CD4-positive, CD25-positive, alpha-beta regulatory T cell (primary cell): Measurements from ENCODE around the gene MED17. TPM values are rescaled to one million over a fixed set of nuclear protein-coding genes. Genes with fewer than 3 reads are reported as not detected.
A peak's percentile ranks its signal among the peaks of the same experiment; 100 is the strongest.
"Not testable (repeated sequence)": the region's sequence is repeated elsewhere in the genome, so short reads cannot be mapped to it uniquely, and the experiment has no call there.

ENCODE experiments used
- ATAC-seq, 2 donors: fragments of 150-1000 bp; cut with Tn5 transposase; one replicate each; pipeline ENCODE4 v1.10.0; 2021; ENCODE audit warnings: low read depth in 2 of 2, moderate number of reproducible peaks in 2 of 2, moderate library complexity in 1 of 2
- DNase-seq, 3 donors: peaks; one replicate each; pipeline versions ENCODE4 v3.0.0 to v3.0.0-alpha.2; 2012 to 2022; ENCODE audit warnings: mixed read lengths in 1 of 3
- H3K27ac ChIP-seq: one replicate; pipeline ENCODE4 v1.7.0; 2013; ENCODE audit warnings: mild to moderate bottlenecking, low read length; ENCODE audit not compliant: insufficient read depth, poor library complexity, severe bottlenecking
- H3K27me3 ChIP-seq: one replicate; pipeline ENCODE4 v1.7.0; 2013; ENCODE audit warnings: low read length; ENCODE audit not compliant: control insufficient read depth, insufficient read depth
- H3K36me3 ChIP-seq: one replicate; pipeline ENCODE4 v1.7.0; 2013; ENCODE audit warnings: mild to moderate bottlenecking, low read length, moderate library complexity; ENCODE audit not compliant: control insufficient read depth, insufficient read depth
- H3K4me1 ChIP-seq: 2 replicates; pipeline ENCODE4 v1.7.0; 2013; ENCODE audit warnings: mild to moderate bottlenecking, low read length; ENCODE audit not compliant: insufficient read depth, control insufficient read depth, poor library complexity, severe bottlenecking
- H3K4me3 ChIP-seq: one replicate; pipeline ENCODE4 v1.7.0; 2013; ENCODE audit warnings: low read depth, mild to moderate bottlenecking, low read length, moderate library complexity
- H3K9me3 ChIP-seq, 2 experiments: 1 replicate in 1 of 2; 2 replicates in 1 of 2; pipeline ENCODE4 v1.7.0; 2013; ENCODE audit warnings: low read length in 2 of 2, mild to moderate bottlenecking in 1 of 2, moderate library complexity in 1 of 2; ENCODE audit not compliant: control insufficient read depth in 2 of 2
- H3K27ac Mint-ChIP-seq, 3 donors: one replicate each; pipeline ENCODE4 v1.8.0; 2020 to 2022; ENCODE audit warnings: mild to moderate bottlenecking in 3 of 3, mixed read lengths in 3 of 3, moderate library complexity in 2 of 3
- H3K27me3 Mint-ChIP-seq: one replicate; pipeline ENCODE4 v1.8.0; 2022; ENCODE audit warnings: mild to moderate bottlenecking, mixed read lengths
- H3K36me3 Mint-ChIP-seq: one replicate; pipeline ENCODE4 v1.8.0; 2020; ENCODE audit warnings: mixed read lengths
- H3K4me1 Mint-ChIP-seq, 4 donors: one replicate each; pipeline ENCODE4 v1.8.0; 2020 to 2022; ENCODE audit warnings: mixed read lengths in 4 of 4, mild to moderate bottlenecking in 1 of 4
- H3K4me3 Mint-ChIP-seq, 4 donors: one replicate each; pipeline ENCODE4 v1.8.0; 2020 to 2022; ENCODE audit warnings: mild to moderate bottlenecking in 4 of 4, mixed read lengths in 4 of 4, moderate library complexity in 3 of 4
- H3K9me3 Mint-ChIP-seq, 7 donors: one replicate each; pipeline ENCODE4 v1.8.0; 2020 to 2022; ENCODE audit warnings: mixed read lengths in 7 of 7, mild to moderate bottlenecking in 3 of 7, moderate library complexity in 2 of 7
- polyA plus RNA-seq, 4 donors: library from polyadenylated mRNA; unstranded; fragments of 300-500 nt; fragmentation: Illumina TruSeq; gene quantifications; one replicate each; pipeline ENCODE4 v1.2.3, GENCODE V29; 2021
- total RNA-seq: library from RNA; stranded (reverse); gene quantifications from one replicate; pipeline ENCODE4 v1.2.3, GENCODE V29; 2022

The MED17 gene
- total and polyA plus RNA-seq, 5 donors from 2014 or later: 17.7 to 63.8 (median 22.6) TPM

- no peak for ATAC-seq
- no peaks in the 10 kb centered on the region for H3K27me3 ChIP-seq
- Mint-ChIP-seq H3K27me3 (no peaks in the 10 kb centered on the region), H3K4me3 (peak overlapping the region; percentile 99 to 100 (median 100)), H3K27ac (peak overlapping the region; percentile 14 to 100 (median 98)), H3K36me3 (peaks cover 61% of the 10 kb centered on the region), H3K9me3 (no peaks in the 10 kb centered on the region), H3K4me1 (peaks cover 56 to 88% (median 68%) of the 10 kb centered on the region in 4 donors)
- peak in 2 of 3 donors; percentile 24 to 40 for DNase-seq
- H3K9me3 ChIP-seq: no peaks in the 10 kb centered on the region
- H3K4me3 ChIP-seq: peak overlapping the region; percentile 92
- peak overlapping the region; percentile 93 for H3K27ac ChIP-seq
- H3K36me3 ChIP-seq: peaks cover 37% of the 10 kb centered on the region
- peaks cover 62% of the 10 kb centered on the region for H3K4me1 ChIP-seq
Measured at GRCh38 chr11:93740031-93740729, 43.9 kb upstream of the MED17 start.

DNA sequence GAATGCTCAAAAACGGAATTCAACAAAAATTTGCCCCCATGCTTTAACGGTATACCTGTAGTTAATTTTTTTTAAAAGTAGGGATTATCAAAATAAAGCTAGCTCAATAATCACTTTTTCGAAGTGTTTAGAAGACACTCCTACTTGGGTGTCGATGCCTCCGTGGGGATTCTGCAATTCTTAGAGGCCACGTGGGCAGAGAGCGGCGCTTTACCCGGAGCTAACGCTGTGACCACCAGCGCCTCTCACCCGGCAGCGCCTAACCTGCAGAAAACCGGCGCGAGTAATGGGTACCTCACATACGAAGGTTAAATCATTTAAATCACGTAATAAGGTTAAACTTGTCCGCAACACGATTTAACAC, 43.4 kb upstream of the MED17 start:
- H3K4me3 ChIP-seq: peak overlapping the region; percentile 92
- ATAC-seq: peak; percentile 28 to 34
- peaks cover 58% of the 10 kb centered on the region for H3K4me1 ChIP-seq
- Mint-ChIP-seq H3K27ac (peak overlapping the region; percentile 98 to 100 (median 99)), H3K9me3 (no peaks in the 10 kb centered on the region), H3K36me3 (peaks cover 59% of the 10 kb centered on the region), H3K4me3 (peak overlapping the region; percentile 99 to 100 (median 100)), H3K4me1 (peaks cover 53 to 87% (median 65%) of the 10 kb centered on the region in 4 donors), H3K27me3 (no peaks in the 10 kb centered on the region)
- DNase-seq: peak in 2 of 3 donors; percentile 47 to 80
- H3K36me3 ChIP-seq: peaks cover 32% of the 10 kb centered on the region
- peak overlapping the region; percentile 93 for H3K27ac ChIP-seq
- no peaks in the 10 kb centered on the region for H3K9me3 ChIP-seq
- no peaks in the 10 kb centered on the region for H3K27me3 ChIP-seq

DNA sequence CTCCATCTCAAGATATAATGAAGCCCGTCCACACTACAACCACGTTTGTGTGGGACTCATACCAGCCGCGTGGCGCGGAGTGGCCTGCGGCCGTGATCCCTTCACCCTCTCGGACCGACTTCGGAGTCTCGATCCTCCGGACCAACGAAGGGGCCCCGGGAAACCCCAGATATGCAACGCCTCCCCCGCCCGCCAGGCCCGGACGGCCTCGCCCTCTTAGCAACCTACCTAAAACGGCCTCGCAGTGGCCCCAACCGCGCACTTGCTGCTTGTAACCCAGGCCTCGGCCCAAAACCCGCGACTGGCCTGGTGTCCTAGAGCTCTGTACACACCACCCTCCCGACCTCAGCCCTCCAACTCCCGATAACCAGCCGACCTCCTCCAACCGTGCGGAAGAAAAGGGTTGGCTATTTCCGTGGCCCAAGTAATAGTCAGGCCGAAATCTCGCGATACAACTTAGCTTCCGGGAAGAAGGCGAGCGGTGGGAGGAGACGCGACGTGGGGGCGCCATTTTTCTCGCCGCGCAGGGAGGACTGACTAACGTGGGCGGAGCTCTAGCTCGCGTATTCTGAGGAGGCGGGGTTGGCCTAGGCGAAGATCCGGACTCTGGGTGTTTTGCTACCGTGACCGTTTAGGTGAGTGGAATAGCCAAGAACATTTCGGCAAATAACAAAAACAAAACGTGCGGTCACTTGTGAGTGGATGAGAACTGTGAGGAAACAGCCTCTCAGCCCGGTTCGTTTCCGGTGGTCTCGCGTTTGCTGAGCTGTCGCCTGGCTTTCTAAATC, 42.8 kb upstream of the MED17 start, which contains the start of the genes C11orf54 and TAF1D:
Gene C11orf54 (plus strand): TSS at position 579 of the 788 bp plus-strand sequence. CDS start 5,722 bp downstream, outside the sequence.
Gene TAF1D (minus strand): TSS at position 402 of the 788 bp plus-strand sequence. CDS start 2,191 bp downstream, outside the sequence.
- peak within 1 kb of the TSS; percentile 99 to 100 (median 100) for H3K4me3 Mint-ChIP-seq
- ATAC-seq (peak; percentile 91 to 94), DNase-seq (peak; percentile 97 to 99 (median 98))
- Histone ChIP-seq H3K27ac (peak within 1 kb of the TSS; percentile 93), H3K27me3 (no peaks in the 10 kb centered on the region), H3K4me1 (peaks cover 52% of the 10 kb centered on the region), H3K36me3 (peaks cover 26% of the 10 kb centered on the region), H3K9me3 (no peaks in the 10 kb centered on the region), H3K4me3 (peak within 1 kb of the TSS; percentile 92)
- H3K36me3 Mint-ChIP-seq: peaks cover 53% of the 10 kb centered on the region
- peak within 1 kb of the TSS; percentile 98 to 100 (median 99) for H3K27ac Mint-ChIP-seq
- H3K9me3 Mint-ChIP-seq: no peaks in the 10 kb centered on the region
- H3K27me3 Mint-ChIP-seq: no peaks in the 10 kb centered on the region
- H3K4me1 Mint-ChIP-seq: peaks cover 48 to 86% (median 64%) of the 10 kb centered on the region in 4 donors

DNA sequence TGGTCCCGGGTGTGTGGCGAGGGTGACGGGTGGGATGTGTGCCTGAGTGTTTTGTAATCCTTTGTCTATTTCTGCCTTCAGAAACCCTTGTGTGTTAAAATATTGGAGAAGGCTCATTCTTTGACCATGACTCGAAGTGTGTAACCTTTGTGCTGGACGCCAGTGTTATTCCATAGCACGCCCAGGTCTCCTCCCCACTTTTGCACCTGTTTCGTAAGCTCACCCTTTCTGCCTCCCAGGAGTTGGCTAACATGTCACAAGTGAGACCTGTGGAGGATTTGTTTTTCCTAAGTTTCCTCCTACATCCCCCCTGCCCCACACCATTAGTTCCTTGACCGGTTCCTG, 42.2 kb upstream of the MED17 start:
- peak overlapping the region; percentile 99 to 100 (median 100) for H3K4me3 Mint-ChIP-seq
- no peaks in the 10 kb centered on the region for H3K27me3 Mint-ChIP-seq
- no peaks in the 10 kb centered on the region for H3K9me3 Mint-ChIP-seq
- peak overlapping the region; percentile 92 for H3K4me3 ChIP-seq
- peaks cover 21% of the 10 kb centered on the region for H3K36me3 ChIP-seq
- peaks cover 49% of the 10 kb centered on the region for H3K36me3 Mint-ChIP-seq
- no peaks in the 10 kb centered on the region for H3K27me3 ChIP-seq
- peaks cover 46% of the 10 kb centered on the region for H3K4me1 ChIP-seq
- H3K4me1 Mint-ChIP-seq: peaks cover 47 to 83% (median 59%) of the 10 kb centered on the region in 4 donors
- ATAC-seq (peak in 1 of 2 donors; percentile 15), DNase-seq (no peak)
- peak overlapping the region; percentile 98 to 100 (median 99) for H3K27ac Mint-ChIP-seq
- H3K9me3 ChIP-seq: no peaks in the 10 kb centered on the region
- peak overlapping the region; percentile 93 for H3K27ac ChIP-seq

DNA sequence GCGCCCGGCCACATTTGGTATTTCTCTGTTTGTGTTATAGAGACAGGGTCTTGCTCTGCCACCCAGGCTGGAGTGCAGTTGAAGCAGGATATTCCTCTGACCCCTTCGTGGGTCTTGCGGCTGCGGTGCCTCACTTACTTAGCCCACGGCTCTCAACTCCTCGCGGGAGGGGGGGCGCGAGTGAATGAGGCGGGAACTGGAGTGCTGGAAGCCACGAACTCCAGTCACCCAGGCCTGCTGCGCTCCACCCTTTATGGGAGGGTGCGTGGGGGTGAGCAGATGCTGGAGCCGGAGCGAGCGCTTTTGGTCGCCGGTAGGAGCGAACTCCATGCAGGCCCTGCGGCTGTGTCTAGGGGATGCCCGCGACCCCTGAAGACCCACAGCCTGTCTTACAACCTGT, 40.8 kb upstream of the MED17 start:
- Histone ChIP-seq H3K4me1 (peaks cover 32% of the 10 kb centered on the region), H3K27me3 (no peaks in the 10 kb centered on the region), H3K9me3 (no peaks in the 10 kb centered on the region), H3K36me3 (peaks cover 7% of the 10 kb centered on the region), H3K27ac (no peak overlapping the region), H3K4me3 (no peak overlapping the region)
- ATAC-seq (no peak), DNase-seq (no peak)
- H3K27me3 Mint-ChIP-seq: no peaks in the 10 kb centered on the region
- peaks cover 39 to 70% (median 46%) of the 10 kb centered on the region in 4 donors for H3K4me1 Mint-ChIP-seq
- peaks cover 36% of the 10 kb centered on the region for H3K36me3 Mint-ChIP-seq
- peak overlapping the region; percentile 73 to 84 (median 76) for H3K4me3 Mint-ChIP-seq
- H3K27ac Mint-ChIP-seq: peak overlapping the region in 1 of 3 donors; percentile 11
- H3K9me3 Mint-ChIP-seq: no peaks in the 10 kb centered on the region

DNA sequence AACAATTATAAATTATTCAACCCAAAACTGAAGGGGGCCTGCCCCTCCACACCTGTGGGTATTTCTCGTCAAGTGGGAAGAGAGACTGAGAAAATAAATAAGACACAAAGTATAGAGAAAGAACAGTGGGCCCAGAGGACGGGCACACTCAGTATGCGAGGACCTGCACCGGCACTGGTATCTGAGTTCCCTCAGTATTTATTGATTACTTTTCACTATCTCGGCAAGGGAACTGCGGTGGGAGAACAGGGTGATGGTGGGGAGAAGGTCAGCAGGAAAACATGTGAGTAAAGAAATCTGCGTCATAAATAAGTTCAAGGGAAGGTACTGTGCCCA, 39.4 kb upstream of the MED17 start:
- H3K27ac ChIP-seq: no peak overlapping the region
- peak overlapping the region in 1 of 4 donors; percentile 14 for H3K4me3 Mint-ChIP-seq
- H3K4me3 ChIP-seq: no peak overlapping the region
- H3K9me3 ChIP-seq: no peaks in the 10 kb centered on the region
- no peaks in the 10 kb centered on the region for H3K9me3 Mint-ChIP-seq
- peaks cover 25% of the 10 kb centered on the region for H3K36me3 Mint-ChIP-seq
- no peak for DNase-seq
- peaks cover 20% of the 10 kb centered on the region for H3K4me1 ChIP-seq
- H3K36me3 ChIP-seq: peaks cover 5% of the 10 kb centered on the region
- peak overlapping the region in 1 of 3 donors; percentile 20 for H3K27ac Mint-ChIP-seq
- H3K4me1 Mint-ChIP-seq: peaks cover 26 to 56% (median 33%) of the 10 kb centered on the region in 4 donors
- no peaks in the 10 kb centered on the region for H3K27me3 ChIP-seq
- H3K27me3 Mint-ChIP-seq: no peaks in the 10 kb centered on the region
- ATAC-seq: no peak

- not testable (repeated sequence) for H3K9me3 Mint-ChIP-seq, H3K27me3 Mint-ChIP-seq, H3K27ac ChIP-seq, H3K4me3 ChIP-seq, ATAC-seq, H3K27me3 ChIP-seq, DNase-seq, H3K9me3 ChIP-seq, H3K36me3 ChIP-seq
- Mint-ChIP-seq H3K27ac (peak overlapping the region in 1 of 3 donors; percentile 20), H3K4me3 (peak overlapping the region in 1 of 4 donors; percentile 14), H3K36me3 (peaks cover 20% of the 10 kb centered on the region), H3K4me1 (peaks cover 22 to 51% (median 28%) of the 10 kb centered on the region in 4 donors)
- peaks cover 15% of the 10 kb centered on the region for H3K4me1 ChIP-seq
Measured at GRCh38 chr11:93745005-93745755, 38.9 kb upstream of the MED17 start.
